Stromal cell of bone marrow (primary cell): ENCODE data around the gene CD9.
"Not testable (repeated sequence)": the region's sequence is repeated elsewhere in the genome, so short reads cannot be mapped to it uniquely, and the experiment has no call there.

Experiments
- DNase-seq: peaks from one replicate; pipeline ENCODE4 v3.0.0-alpha.2; 2012; ENCODE audit warnings: low read depth

Gene CD9

GRCh38 chr12:6199531-6200255 lies 507 bp upstream of the CD9 start:
- no peak for DNase-seq

- no peak for DNase-seq
Measured at GRCh38 chr12:6201213-6201608, 1.0 kb downstream of the CD9 start.

- no peak for DNase-seq
Measured at GRCh38 chr12:6201826-6202225, 1.6 kb downstream of the CD9 start.

DNA sequence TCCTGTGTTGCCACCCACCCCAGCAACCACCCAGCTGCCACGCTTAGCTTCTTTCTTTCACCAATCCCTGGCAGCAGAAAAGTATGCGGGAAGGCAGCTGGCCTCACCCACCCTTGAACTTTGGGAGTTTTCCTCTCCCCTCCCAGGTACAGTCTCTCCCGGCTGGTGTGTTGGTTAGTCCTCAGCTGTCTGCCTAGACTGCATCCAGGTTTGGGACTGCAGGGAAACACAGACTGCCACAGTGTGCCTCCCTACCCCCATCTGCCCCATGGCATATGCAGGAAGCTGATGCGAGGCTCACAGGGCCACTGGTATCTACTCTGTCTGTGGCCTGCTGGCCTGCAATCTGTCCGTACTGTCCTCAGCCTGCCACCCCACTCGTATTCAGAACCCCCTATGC lies 2.1 kb downstream of the CD9 start:
- no peak for DNase-seq

GRCh38 chr12:6202846-6203245 lies 2.6 kb downstream of the CD9 start:
- DNase-seq: no peak

- DNase-seq: no peak
Measured at GRCh38 chr12:6203601-6204000, 3.4 kb downstream of the CD9 start.

- DNase-seq: no peak
Measured at GRCh38 chr12:6204533-6205143, 4.4 kb downstream of the CD9 start.

DNA sequence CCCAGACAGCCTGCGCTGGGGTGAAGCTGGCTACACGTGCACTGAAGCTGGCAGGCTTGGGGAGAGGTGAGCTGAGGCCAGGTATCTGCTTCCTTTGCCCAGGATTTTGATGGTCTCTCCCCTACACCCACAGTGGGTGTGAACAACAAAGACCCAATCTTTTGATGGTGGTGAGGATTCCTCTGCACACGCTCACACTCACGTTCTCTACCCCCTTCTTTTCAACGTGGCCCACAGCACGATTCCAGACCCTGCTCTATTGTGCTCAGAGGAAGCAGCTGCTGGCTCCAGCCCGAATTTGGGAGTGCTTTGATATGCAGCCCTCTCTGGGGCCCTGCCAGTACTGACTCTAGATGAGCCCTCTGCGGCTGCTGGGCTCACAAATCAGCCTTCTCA lies 4.9 kb downstream of the CD9 start:
- no peak for DNase-seq

GRCh38 chr12:6205761-6206160 lies 5.6 kb downstream of the CD9 start:
- DNase-seq: no peak

- DNase-seq: no peak
Measured at GRCh38 chr12:6206327-6206726, 6.1 kb downstream of the CD9 start.

DNA sequence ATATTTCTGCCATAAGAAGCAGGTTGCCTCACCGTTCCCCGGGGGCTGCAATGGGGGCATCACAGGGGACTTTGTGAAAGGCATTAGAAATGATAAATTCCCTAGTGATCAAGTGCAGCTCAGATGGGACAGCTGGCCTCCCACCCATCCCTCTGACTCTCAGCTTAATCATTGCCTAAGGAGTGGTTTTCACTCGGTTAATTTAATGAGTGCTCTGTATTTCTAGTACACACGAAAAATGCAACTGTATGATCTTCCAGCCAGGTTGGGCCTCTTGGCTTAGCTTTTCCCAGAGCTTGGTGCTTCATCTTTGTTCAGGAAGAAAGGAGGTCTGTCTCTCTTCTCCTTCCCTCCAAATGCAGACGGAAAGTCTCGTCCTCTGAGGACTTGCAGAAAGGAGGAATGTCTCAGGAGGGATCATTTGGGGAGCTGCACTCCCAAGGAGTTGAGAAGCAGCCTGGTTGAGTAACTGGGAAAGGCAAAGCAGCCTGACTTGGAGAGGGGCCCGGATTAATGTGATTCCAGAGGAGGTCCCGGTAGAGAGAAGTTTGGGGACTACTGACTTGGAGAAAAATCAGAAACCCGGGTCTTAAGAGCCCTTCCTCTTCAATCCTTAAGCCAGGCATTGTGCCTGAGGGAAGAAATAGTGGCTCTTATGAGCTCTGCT lies 7.2 kb downstream of the CD9 start:
- DNase-seq: no peak

GRCh38 chr12:6208130-6208529 lies 7.9 kb downstream of the CD9 start:
- DNase-seq: no peak

- not testable (repeated sequence) for DNase-seq
Measured at GRCh38 chr12:6209428-6209827, 9.2 kb downstream of the CD9 start.

DNA sequence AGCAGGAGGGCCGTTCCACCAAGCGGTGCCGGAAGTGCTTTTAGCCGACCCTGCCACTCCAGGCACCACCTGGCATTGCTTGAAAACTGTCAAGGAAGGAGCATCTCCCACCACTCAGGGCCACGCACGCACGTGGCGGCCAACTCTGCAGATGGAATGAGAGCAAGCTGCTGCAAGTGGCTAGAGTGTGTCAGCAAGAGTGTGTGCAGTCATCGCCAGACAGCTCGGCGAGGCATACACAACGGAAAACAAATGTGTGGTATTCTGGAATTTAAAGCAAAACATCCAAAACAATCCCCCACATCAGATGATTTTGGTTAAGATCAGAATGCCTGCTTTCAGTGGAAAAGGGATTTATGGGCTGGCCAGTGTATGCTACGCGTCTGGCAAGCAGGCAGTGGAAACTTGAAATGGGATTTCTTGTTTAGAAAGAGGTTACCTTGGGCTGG lies 11.2 kb downstream of the CD9 start:
- DNase-seq: peak; percentile 69

GRCh38 chr12:6212086-6212485 lies 11.9 kb downstream of the CD9 start:
- no peak for DNase-seq

GRCh38 chr12:6213969-6214368 lies 13.8 kb downstream of the CD9 start:
- DNase-seq: no peak

- DNase-seq: no peak
Measured at GRCh38 chr12:6214633-6215032, 14.4 kb downstream of the CD9 start.

DNA sequence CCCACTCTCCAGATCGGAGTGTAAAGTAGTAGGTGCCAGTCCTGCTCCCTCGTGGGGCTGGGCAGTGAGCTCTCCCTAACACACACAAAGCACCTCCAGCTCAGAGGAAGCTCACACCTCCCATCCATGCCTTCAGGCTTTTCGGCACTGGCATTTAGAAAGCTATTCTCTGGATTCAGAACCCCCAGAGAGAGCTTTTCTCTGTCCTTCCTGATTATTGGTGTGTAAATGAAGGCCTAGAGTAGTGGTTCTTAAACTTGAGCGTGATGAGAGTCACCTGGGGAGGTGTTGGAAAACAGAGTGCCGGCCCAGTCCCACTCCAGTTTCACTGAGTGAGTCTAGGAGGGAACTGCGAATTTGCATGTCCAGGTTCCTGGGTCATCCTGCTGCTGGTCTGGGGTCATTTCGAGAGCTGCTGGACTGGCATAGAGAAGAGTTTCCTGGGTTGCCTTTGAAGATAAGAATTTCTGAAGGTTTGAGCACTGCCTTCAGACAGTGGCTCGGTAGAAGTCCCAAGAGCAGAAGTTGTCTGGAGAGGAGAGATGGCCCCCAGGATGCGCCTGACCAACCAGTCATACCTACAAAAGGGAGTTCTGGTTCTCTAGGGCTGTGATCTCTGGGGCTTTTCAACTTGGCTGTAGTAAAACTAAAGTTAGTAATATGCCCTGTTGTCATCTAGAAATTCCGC lies 15.1 kb downstream of the CD9 start:
- no peak for DNase-seq

DNA sequence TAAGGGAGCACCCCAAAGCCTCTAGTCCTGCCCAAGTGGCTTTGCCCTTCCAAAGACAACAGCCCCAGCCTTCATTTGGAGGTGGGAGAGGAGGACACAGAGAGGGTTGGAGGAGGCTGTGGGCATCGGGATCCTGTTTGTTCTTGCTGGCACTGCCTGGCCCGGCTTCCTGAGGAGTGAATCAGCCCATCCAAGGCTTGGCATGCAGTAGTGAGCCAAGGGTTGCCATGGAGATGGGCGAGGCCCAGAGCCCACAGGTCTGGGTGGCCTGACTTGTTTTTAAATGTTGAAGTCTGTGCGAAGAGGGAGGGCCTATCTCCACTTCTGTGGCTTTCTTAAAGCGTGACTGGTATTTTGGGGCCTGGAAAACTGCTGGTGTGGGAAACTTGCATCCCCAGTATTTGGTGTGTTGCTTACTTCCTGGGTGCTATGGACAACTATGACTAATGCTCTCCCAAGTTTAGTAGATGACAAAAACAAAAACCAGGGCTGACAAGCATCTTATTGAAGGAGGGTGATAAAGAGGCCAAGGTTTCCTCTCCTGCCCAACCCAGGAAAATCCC lies 15.8 kb downstream of the CD9 start:
- peak; percentile 89 for DNase-seq

DNA sequence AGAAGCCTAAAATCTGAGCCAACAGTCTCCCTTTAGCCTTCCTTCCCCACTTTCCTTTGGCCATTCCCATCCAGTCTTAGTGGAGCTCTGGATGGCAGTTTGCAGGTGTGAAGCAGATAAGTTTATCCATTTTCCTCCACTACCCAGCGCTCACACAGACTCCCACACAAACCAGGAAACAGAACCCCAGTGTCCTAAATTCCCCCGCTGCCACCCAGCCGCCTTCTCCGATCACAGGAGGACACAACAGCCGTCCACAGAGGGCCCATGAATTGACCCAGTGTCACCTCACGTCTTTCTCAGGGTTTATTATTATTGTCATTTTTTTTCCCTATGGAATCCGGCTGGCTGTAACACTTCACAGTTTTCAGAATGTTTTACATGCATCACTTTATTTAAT lies 16.4 kb downstream of the CD9 start:
- DNase-seq: no peak

DNA sequence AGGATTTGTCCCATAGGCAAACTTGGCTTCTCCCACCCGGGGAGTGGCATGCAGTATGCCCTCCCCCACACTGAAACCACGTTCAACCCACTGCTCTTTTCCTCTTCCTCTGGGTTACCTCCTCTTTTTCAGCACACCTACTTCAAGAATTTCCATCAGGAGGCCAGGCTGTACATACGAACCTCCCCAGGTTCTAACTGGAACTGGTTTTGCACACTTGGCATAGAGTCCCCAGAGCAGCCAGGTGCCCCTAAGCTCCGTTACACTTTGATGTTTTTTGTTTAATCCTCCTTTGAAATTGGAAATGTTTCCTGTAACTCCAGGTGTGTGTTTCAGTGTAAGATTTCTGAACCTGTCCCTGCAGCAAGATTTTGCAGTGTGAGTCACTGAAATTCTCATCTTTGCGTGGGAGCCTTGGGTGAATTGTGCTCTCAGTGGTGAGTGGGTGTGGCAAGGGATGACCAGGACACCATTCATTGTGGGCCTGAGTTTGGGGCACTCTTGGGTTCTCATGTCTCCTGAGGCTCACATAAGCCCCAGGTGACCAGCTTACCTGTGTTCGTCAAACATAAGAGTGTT lies 18.2 kb downstream of the CD9 start:
- DNase-seq: no peak

DNA sequence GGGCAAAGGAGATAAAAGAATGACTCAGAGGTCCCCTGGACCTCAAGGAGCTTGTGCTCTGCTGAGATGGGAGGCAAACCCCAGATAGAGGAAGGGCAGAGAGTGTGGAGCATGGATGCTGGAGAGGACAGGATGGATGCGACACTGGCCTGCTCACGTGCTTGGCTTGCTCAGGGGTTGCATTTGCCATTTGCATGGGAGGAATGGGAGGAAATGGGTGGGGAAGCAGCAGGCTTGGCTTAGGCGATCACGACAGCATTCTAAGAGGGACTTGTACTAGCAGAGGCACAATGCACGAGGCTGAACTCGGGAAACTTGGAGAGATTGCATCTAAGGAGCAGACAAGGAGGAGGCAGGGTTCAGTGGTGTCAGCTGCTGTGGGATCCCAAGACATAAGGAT lies 19.8 kb downstream of the CD9 start:
- DNase-seq: no peak
